ENCODE data around the gene SESN1.

SESN1 gene

DNA sequence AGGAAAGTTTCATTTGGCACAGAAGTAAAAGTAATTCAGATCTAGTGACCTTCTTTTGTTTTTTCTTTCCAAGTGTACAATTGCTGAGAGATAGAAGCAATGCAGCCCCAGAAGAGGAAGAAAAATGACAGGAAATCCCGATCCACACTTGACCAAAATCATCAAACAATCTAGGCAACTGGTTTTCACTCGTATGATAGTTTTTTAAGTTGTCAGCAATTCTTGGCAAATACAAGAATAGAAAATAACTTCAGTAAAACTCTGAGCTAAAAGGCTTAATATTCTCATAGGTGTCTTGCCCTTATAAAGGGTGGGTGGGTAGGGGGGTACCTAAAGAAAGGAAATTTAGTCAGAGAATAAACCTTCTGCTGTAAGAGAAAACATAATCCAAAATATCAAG is 36.0 kb downstream of the SESN1 start:
- no peak for DNase-seq

DNA sequence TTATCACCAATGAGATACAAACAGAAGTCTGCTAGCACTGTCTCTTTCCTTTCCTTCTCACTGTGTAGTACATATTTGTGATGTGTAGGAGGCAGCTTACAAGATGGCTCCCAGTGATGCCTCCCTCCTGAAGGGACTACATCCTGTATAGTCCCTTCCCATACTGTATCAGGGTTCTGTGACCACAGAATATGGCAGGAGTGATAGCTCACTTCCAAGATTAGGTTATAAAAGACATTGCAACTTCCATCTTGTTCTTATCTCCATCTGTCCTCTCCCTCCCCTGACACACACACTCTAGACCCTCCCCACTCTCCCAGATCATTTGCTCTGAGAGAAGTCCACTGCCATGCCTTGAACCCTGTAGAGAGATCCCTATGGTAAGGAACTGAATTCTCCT is 38.0 kb downstream of the SESN1 start:
- no peak for DNase-seq

DNA sequence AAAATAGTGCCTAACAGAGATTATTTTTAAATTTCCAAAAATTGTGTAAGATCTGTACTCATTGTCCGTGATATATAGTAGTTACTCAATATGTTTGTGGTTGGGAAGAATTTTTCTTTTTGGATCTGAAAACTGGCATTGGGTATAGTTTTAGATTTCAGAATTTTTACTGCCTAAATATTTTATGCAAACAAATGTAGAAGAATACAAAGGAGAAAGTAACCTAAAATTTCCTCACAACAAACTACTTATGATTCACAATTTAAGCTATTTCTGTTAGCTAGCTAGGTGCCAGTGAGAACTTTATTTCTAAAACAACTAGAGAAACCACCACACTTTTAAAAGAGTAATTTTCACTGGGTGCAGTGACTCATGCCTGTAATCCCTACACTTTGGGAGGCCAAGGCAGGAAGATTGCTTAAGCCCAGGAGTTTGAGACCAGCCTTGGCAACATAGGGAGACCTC is 38.8 kb downstream of the SESN1 start:
- no peak for DNase-seq

DNA sequence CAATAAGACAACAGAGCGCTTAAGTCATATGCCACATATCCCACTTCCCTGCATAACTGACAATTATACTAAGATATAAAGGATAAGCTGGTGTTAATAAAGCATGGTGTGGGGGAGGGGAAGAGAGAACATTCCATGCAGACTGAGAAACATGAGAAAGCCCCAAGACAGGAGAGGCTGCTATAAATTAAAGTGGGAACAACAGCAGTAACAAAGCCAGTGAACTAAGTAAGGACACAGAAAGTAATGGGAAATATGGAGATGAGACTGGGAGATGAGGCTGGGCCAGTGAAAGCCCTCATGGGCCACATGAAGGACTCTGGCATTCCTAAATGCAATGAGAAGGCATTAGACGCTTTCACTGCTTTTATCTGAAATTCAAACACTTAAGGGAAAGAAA is 41.3 kb downstream of the SESN1 start:
- DNase-seq, result no peak

DNA sequence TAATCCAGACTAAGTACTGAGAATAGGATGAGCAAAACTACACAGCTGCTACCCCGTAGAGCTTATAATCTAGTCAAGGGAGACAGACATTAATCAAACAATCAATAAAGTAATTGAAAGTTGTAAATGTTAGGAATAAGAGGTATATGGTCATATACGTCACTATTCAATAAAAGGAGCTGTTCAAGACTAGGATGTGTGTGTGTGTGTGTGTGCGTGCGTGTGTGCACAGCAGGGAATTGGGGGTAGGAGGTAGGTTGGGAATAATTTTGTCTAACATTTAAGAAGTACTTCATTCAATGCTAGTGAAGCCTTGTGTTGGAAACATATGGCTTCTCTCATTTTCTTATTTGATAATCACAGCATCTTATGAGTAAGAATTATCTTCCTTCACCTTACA is 41.8 kb downstream of the SESN1 start:
- no peak for DNase-seq

DNA sequence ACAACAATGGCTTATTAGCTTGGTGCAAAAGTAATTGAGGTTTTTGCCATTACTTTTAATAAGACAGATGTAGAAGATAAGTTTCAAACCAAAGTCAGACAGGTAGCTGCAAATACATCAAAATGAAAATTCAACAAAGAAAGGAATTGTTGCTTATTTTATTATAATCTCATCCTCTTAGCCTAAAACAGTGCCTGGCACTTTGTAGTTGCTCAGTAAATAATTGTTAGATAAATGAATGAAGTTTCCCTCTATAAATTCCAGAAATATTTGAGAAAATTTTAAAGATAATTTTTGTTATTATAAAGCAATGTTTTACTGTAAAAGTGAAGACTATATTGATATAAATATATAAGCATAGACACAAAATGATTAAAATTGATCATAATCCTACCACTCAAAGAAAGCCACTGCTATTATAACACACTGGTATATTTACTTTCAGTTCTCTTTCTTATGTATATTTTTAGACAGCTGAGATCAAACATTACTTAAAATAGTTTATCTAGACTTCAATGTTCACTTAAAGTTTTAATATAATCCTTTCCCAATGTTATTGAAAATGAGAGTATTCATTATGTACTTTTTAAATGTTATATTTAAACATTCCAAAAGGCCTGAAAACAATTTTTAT is 42.5 kb downstream of the SESN1 start:
- no peak for DNase-seq

DNA sequence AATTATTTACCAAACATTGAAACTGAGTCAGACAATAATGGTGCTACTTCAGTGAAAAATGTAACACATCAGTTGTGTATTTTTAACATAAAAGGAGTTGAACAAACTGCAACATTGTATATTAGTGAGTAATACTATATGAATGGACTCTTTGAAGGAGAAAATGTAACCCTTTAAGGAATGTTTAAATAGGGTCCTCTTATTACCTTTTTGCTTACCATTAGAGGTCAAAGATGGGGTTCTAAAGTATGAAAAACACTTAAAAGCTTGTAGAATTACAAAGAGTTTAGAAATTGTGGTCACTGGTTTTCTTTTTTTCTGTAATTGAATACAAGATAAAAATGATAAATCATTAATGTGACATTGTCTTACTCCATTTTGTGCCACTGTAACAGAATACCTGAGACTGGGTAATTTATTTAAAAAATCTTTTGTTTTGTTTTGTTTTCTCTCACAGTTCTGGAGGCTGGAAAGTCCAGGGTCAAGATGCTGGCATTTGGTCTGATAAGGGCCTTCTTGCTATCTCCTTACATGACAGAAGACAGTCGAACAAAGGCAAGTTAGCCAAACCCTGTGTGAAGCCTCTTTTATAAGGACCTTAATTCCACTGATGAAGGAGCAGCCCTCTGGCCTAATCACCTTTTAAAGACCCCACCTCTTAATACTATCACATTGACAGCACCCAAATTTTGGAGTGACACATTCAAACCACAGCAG is 43.2 kb downstream of the SESN1 start:
- no peak for DNase-seq

DNA sequence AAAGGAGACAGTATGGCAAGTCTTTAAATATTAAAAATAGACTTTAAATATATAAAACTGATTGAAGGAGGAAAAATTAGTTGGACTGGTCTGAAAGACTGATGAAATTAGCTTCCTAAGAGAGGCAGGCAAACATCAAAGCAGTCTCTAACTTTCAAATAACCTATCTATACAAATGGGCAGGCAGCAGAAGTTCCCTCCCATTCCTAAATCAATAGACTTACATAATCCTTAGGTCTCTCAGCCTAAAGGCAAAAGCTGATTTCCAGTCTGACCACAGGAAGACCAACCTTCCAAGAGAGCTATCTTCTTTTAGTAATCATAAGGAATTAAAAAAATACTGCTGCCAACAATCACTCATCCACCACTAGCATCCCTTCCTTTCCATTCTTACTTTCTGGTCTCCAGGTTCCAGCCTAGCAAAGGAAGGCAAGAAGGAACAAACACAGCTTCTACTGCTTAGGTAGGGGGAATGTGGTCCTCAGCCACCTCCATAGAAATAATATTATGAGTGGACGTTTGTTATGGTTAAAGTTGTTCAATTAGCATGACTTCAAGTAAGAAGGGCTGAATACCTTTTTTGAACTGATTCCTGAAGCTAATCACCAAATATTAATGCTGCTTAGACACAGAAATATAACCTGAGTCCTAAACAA is 44.1 kb downstream of the SESN1 start:
- DNase-seq, result no peak

DNA sequence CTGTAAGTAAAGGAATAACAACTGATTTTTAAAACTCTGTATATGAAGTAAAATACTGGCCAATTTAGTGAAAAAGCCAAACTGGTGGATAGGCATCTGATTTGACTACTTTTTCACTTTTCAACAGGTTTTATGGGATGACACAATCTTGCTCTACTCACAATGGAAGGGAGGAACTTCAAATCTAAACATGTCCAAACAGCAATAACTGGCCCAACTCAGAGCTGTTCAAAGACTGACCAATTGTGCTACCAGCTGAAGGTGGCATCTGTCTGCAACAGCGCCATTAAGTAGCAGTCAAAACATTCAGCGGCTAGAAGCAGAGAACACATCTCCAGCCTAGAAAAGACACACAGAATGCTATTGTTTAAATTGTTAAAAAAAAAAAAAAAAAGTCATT is 44.6 kb downstream of the SESN1 start:
- DNase-seq, result no peak

DNA sequence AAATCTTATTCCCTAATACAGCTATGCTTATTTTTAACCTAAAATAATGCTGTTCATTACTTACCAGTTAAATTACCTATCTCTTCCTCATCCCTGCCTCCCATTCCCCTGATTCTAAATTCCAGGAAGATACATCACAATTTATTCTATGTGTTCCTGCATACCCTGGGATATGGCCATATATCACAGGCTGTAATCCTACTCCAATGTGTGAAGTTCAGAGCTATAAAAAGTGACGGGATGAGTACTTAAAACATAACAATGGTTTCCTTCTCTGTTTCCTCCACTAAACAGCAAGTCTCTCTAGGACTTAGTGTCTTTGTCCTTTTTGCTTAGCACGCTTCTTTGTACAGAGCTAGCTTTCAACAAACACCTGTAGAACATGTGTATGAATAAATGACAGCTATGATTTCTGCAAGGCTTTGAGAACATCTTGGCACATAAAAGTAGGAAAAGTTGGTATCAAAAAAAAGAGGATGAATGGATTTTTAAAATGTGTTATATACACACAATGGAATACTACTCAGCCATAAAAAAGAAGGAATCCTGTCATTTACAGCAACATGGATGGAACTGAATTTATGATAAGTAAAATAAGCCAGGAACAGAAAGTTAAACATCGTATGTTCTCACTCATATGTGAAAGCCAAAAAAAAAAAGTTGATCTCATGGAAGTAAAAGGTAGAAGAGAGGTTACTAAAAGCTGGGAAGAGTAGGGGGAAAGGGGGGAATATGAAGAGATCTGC is 45.8 kb downstream of the SESN1 start:
- no peak for DNase-seq

DNA sequence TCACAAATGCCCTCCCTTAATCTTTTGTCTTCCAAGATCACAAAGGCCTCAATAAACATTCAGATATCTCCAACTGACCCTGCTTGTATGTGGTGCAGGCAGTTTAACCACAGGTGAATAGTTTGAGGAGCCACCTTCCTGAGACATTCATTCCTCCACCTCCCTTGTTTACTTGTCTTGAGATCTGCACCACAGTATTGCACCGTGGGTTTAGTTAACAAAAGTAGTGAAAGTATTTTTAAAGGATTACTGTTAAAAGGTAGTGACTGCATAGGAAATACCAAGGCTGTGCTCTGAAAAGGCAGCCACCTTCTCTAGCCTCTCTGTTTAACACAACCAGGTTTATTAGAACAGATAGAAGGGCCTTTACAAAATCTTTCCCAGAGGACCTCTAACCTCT is 46.5 kb downstream of the SESN1 start:
- DNase-seq, result peak in 1 of 5 experiments; percentile 37

DNA sequence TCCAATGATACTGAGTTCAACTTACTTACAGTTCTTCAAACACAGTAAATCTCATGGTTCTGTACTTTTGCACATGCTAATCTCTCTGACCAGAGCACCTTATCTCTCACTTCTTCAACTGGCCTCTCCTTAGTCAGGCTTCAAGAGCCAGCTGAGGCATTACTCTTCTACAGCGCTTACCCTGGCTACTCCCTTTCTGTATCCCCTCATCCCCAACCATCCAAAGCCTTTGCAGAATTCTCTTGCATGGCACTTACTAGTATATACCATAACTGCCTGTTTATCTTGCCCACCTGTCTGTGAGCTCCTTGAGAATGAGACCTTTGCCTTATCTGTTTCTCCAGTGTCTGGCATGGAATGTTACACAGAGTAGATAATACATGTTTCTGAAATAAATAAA is 49.2 kb downstream of the SESN1 start:
- DNase-seq, result no peak

DNA sequence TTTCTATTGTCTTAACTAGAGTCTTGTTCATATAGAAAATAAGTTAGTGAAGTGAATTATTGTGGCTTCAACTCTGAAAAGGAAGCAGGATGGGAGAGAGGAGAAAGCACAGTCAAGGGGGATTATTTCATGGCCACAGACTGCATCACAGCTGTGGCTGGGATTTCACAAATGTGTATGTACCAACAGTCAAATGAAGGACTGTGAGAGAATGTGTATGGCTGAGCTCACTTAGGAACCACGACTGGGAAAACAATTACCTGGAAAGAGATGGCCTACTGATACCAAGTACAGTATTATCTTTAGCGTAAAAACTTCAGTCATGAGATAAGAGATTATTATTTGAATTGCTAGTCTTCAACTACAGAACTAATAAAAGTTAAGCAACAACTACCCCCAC is 54.9 kb downstream of the SESN1 start:
- no peak for DNase-seq

DNA sequence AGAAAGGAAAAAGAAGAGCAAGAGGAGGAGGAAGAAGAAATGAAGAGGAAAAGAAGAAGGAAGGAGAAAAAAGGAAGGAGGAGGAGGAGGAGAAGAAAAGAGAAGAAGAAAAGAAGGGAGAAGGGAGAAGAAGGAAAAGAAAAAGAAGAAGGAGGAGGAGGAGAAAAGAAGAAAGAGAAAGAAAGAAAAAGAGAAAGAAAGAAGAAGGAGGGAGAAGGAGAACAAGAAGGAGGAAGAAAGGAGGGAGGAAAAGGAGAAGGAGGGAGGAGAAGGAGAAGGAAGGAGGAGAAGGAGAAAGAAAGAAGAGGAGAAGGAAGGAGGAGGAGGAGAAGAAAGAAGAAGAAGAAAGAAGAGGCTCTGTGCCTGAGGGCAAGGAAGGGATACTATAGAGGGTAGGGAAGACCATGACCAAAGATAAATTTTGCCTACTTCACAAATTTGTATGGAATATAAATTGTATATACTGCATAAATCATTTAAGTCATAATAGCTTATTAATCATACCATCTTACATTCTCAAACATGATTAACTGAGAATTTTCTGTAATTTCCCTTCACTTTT is 55.7 kb downstream of the SESN1 start:
- no peak for DNase-seq

DNA sequence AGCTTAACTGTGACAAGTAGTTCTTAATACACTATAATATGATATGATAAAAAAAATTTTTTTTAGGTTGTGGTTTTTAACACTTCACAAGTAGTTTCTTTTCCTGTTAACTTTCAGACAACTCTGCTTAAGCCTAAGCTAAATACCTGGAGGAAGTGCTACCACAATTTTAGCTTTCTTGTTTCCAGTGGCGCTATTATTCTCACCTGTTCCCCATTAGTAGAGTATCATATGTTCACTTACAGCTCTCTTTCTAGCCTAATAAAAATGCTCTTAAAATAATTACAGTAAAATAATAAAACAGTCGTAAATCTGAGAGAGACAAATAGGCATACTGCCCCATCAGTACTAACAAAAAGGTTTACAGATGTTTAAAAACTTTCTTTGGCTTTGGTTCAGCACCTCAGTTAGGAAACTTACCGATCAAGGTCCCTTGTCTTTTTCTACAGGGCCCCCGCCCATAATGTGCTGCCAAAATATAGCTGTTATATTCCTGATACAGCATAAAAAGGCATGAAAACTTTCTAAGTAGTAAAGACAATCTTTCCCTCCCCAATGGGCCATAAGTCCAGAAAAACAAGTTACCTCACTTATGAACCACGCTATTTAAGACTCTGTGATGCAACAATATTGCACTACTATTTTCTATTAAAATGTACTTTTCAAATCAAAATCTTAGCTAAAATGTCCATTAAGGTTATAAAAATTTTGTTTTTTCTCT is 57.9 kb downstream of the SESN1 start:
- peak in 2 of 5 experiments; percentile 43 to 46 for DNase-seq

DNA sequence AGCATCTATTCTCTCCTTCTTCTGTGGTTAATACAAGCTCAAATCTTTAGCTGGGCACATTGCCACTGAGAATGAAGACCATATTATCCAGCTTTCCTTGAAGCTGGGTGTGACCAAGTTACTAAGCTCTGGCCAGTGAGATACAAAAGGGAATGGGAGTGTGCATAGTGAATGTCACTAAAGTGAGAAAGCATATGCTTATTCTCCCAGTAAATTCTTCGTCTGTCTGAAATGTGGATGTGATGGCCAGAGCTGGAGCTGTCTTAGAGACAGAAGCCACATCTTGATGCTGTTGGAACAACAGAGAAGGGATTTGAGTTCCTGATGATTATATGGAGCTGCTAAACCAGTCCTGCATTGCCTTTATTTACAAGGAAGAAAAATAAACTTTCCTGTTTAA is 60.1 kb downstream of the SESN1 start:
- DNase-seq, result no peak

DNA sequence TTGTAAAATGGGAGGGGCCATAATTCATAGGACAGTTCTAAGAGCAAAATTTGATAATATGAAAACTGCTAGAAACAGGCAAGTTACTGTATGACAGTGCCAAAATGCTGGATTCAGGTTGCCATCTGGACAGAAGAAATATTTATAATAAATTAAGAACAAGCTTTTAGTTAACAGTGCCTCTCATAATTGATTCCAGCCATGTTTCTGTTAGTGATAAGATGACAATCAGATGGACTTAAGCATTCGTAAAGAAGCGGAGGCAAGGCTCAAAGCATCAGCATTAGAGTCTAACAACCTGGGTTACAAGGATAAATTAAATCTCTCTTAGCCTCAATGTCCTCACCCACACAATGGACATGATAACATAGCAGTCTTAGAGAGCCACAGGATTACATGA is 61.0 kb downstream of the SESN1 start:
- no peak for DNase-seq

DNA sequence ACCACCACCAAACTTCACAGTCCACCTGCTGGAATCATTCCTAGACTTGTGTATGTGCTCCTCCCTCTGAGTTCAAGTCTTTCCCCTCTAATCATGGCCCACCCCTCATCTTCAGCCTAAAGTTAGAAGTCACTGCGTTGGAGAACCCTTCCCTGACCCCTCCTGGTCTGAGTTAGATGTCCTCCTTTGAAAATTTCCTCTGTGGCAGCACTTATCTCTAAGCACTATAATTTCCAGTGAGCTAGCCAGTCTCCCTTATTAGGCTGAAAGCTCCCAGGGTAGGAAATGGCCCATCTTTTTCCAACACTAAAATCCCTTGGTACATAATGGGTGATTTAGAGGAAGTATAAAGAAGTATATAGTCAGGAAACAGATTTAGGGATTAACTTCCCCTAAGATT is 63.2 kb downstream of the SESN1 start:
- DNase-seq, result no peak

DNA sequence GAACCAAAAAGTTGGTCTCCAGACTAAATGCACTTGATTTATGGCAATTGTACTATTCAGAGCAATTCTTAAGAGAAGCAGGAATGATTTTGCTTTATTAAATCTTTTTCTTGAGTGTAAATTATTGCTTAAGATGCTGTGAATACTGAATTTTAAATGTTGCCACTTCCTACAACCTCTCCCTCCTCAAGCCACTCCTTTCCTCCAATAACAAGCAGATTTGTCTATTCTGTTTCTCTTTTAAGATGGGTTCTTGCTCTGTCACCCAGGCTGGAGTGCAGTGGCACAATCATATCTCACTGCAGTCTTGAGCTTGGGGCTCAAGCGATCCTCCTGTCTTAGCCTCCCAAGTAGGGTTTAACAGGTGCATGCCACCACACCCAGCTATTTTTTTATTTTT is 65.3 kb downstream of the SESN1 start:
- DNase-seq, result no peak

DNA sequence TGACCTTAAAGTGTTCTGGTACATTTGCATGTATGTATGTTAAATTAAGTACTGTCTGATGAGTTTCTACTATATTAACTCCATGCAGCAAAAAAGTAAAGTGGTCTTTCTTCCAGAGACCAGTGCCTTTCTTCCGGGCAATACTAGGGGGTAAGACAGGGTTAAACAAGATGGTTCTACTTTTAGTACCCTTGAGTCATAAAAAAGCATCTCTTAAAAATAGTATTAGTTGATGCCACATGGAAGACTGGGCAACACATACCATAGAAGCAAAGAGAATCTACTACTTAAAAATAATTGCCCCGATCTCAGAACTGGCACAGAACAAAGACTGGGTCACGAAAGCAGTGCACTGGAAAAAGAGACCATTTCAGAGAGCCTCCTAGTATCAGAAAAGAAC is 66.2 kb downstream of the SESN1 start:
- no peak for DNase-seq

DNA sequence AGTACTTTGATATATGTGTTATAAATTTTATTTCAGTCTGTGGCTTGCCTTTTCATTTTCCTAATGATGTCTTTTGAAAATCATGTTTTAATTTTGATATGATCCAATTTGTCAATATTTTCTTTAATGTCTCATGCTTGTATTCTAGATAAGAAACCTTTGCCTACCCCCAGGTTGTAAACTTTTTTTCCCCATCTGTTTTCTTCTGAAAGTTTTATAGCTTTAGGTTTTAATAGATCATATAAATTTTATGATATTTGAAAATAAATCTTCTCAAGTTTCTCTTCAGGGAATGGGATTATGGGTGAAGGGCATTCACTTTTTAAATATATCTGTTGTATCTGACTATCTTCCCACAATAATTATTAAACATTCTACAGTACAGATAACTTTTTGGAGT is 66.7 kb downstream of the SESN1 start:
- DNase-seq, result no peak

DNA sequence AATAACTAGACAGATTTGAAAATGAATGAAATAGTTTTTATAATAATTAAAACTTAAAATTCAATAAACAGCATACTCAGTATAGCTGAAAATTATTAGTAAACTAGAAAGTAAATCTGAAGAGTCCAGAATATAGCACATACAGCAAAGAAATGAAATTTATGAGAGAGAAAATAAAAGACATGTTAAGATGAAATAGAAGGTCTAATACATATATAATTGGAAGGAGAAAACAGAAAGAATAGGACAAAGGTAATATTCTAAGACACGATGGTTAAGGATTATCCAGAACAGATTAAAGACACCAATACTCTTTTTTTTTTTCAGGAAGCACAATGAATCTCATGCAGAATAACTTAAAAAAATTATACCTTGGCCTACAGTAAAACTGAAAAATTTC is 69.0 kb downstream of the SESN1 start:
- no peak for DNase-seq

DNA sequence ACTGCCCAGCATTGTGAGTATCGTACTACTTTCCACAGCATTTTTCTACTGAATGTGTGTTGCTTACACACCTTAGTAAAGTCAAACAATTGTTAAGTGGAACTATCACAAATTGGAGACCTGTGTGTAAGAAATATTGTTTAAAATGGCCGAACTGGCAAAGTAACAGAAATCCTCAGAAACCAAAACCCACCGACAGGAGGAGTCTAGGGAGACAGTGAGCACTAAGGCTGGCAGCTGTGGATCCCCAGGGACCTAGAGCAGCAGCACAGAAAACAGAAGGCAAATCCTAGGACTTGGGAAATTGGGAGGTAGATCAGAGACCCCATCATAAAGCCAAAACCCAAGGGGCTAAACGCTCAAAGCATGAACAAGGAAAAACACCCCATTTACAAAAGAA is 69.9 kb downstream of the SESN1 start:
- DNase-seq, result no peak

Measured in T-helper 2 cell (primary cell).